ENCODE results near the gene TAF11L2.
"Not testable (repeated sequence)": the region's sequence is repeated elsewhere in the genome, so short reads cannot be mapped to it uniquely, and the experiment has no call there.

The TAF11L2 gene

GRCh38 chr5:17524935-17525334 lies 26.9 kb downstream of the TAF11L2 start, which contains the start of gene TAF11L5:
Gene TAF11L5, plus strand, starts transcription at chr5:17525235.
- no CpG with 5 or more reads among the region's 15 CpGs for WGBS, 2 experiments (ENCODE audit: insufficient coverage in 2 of 2)
- H3K36me3 ChIP-seq (ENCODE audit: control insufficient read depth, insufficient read depth, low read length); H3K9me3 ChIP-seq (ENCODE audit: control insufficient read depth, low read length); H3K4me3 ChIP-seq (ENCODE audit: extremely low read depth, insufficient read depth, low read length, poor library complexity, severe bottlenecking); H3K27ac ChIP-seq (ENCODE audit: low read depth, low read length, severe bottlenecking); H3K4me1 ChIP-seq (ENCODE audit: control insufficient read depth, insufficient read depth, low read length, poor library complexity, severe bottlenecking): not testable (repeated sequence)

DNA sequence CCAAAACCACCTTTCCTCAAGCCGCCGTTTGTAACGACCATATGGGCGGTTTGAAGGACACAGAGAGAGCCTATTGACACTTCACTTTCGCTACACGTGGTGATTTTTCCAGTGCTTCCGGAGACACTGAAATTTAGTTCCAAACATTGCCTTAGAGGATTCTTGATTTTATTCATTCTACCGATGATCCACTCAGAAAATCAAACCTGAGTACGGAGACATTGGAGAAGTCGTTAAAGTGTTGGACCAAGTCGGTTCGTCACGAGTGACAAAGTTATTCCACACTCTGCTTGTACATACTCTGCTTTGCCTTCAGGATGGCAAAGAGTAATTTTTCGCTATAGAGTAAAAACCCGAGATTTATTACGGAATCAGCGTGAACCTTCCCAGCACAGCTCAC lies 28.5 kb downstream of the TAF11L2 start:
- H3K27ac ChIP-seq (ENCODE audit: low read depth, low read length, severe bottlenecking); H3K4me1 ChIP-seq (ENCODE audit: control insufficient read depth, insufficient read depth, low read length, poor library complexity, severe bottlenecking); H3K36me3 ChIP-seq (ENCODE audit: control insufficient read depth, insufficient read depth, low read length); H3K4me3 ChIP-seq (ENCODE audit: extremely low read depth, insufficient read depth, low read length, poor library complexity, severe bottlenecking); H3K9me3 ChIP-seq (ENCODE audit: control insufficient read depth, low read length): not testable (repeated sequence)
- 82 to 89% methylated on average over 4 to 5 of the region's 17 CpGs for WGBS, 2 experiments (ENCODE audit: insufficient coverage in 2 of 2)

DNA sequence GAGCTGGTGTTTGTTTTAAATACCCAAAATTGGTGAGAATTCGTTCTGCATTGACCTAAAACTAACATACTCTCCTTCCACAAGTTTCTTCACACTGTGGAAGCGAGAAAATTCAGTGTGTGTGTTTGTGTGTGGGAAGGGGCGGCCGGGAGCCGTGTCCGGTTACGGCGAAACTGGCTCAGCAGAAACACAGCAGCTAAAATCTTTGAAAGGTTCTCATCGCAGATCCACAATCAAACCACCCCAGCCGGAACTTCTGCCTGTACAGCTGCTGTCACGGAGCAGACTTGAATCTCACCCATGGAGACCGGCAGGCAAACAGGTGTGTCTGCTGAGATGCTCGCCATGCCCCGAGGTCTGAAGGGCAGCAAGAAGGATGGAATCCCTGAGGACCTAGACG lies 30.3 kb downstream of the TAF11L2 start, which contains the start of gene TAF11L6:
TAF11L6 (plus strand) TSS at position 301 of the 400 bp plus-strand sequence.
- not testable (repeated sequence) for H3K27ac ChIP-seq (ENCODE audit: low read depth, low read length, severe bottlenecking); H3K4me3 ChIP-seq (ENCODE audit: extremely low read depth, insufficient read depth, low read length, poor library complexity, severe bottlenecking); H3K36me3 ChIP-seq (ENCODE audit: control insufficient read depth, insufficient read depth, low read length); H3K9me3 ChIP-seq (ENCODE audit: control insufficient read depth, low read length); H3K4me1 ChIP-seq (ENCODE audit: control insufficient read depth, insufficient read depth, low read length, poor library complexity, severe bottlenecking)
- WGBS, 2 experiments (ENCODE audit: insufficient coverage in 2 of 2), result no CpG with 5 or more reads among the region's 15 CpGs
